ENCODE results near the gene ARHGAP29. TPM values are rescaled to one million over a fixed set of nuclear protein-coding genes. Genes with fewer than 3 reads are reported as not detected.
A peak's percentile ranks its signal among the peaks of the same experiment; 100 is the strongest.

ARHGAP29 gene, protein sequence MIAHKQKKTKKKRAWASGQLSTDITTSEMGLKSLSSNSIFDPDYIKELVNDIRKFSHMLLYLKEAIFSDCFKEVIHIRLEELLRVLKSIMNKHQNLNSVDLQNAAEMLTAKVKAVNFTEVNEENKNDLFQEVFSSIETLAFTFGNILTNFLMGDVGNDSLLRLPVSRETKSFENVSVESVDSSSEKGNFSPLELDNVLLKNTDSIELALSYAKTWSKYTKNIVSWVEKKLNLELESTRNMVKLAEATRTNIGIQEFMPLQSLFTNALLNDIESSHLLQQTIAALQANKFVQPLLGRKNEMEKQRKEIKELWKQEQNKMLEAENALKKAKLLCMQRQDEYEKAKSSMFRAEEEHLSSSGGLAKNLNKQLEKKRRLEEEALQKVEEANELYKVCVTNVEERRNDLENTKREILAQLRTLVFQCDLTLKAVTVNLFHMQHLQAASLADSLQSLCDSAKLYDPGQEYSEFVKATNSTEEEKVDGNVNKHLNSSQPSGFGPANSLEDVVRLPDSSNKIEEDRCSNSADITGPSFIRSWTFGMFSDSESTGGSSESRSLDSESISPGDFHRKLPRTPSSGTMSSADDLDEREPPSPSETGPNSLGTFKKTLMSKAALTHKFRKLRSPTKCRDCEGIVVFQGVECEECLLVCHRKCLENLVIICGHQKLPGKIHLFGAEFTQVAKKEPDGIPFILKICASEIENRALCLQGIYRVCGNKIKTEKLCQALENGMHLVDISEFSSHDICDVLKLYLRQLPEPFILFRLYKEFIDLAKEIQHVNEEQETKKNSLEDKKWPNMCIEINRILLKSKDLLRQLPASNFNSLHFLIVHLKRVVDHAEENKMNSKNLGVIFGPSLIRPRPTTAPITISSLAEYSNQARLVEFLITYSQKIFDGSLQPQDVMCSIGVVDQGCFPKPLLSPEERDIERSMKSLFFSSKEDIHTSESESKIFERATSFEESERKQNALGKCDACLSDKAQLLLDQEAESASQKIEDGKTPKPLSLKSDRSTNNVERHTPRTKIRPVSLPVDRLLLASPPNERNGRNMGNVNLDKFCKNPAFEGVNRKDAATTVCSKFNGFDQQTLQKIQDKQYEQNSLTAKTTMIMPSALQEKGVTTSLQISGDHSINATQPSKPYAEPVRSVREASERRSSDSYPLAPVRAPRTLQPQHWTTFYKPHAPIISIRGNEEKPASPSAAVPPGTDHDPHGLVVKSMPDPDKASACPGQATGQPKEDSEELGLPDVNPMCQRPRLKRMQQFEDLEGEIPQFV
- polyA plus RNA-seq (2013, experiment 1 of 2; ENCODE audit: insufficient read length): 18.5 TPM
- 14.0 TPM for polyA plus RNA-seq (2013, experiment 2 of 2; ENCODE audit: insufficient read length)

- peak; percentile 78 for DNase-seq
Measured at GRCh38 chr1:94237291-94238226, at the start of gene ARHGAP29. TSS of gene ARHGAP29 (minus strand) at chr1:94237584. CDS start at chr1:94231611, 5,973 bp downstream.

DNA sequence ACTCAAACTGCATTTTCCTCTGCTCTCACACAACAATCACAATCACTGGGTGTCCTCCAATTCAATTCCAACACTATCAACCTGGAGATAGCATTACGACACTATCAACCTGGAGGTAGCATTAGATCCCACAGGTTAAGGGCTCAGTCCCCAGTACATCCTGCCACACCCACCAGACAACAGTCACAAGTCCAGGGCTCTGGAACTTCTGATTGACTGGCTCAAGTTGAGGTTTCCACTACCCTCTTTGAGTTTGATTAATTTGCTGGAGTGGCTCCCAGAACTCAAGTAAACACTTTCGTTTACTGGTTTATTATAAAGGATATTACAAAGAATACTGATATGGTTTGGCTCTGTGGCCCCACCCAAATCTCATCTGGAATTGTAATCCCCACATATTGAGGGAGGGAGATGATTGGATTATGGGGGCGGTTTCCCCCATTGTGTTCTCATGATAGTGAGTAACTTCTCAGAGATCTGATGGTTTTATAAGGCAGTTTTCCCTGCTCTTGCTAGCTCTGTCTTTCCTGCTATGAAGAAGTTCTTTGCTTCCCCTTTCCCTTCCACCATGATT is 49.6 kb upstream of the ARHGAP29 start:
- DNase-seq: no peak

DNA sequence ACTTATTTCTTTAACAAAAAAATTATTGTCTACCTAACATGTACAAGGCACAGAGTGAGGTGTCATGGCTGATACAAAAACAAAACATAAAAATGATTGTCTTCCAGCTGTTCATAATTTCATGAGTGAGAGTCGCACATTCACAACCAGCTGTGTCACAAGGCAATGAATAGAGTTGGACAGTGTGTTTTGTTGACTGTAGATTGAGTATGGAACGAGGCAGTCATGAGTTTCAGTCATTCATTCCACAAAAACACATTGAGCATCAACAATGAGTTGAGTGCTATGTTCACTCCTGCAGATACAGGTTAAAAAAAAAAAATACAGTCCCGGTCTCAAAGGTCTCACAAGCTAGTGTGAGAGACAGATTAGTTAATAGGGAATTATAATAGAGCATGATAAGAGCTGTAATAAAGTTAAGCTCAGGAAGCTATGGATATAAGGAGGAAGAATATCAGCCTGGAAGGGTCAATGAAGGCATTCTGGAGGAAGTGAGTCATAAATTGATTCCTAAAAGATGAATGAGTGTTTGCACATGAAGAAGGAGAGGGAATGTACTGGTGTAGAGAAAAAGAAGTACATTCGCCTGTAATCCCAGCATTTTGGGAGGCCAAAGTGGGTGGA is 47.8 kb upstream of the ARHGAP29 start:
- DNase-seq: peak; percentile 55

- DNase-seq: no peak
Measured at GRCh38 chr1:94284476-94284875, 47.1 kb upstream of the ARHGAP29 start.

- no peak for DNase-seq
Measured at GRCh38 chr1:94283462-94283861, 46.1 kb upstream of the ARHGAP29 start.

GRCh38 chr1:94282143-94282711 is 44.8 kb upstream of the ARHGAP29 start:
- no peak for DNase-seq

DNA sequence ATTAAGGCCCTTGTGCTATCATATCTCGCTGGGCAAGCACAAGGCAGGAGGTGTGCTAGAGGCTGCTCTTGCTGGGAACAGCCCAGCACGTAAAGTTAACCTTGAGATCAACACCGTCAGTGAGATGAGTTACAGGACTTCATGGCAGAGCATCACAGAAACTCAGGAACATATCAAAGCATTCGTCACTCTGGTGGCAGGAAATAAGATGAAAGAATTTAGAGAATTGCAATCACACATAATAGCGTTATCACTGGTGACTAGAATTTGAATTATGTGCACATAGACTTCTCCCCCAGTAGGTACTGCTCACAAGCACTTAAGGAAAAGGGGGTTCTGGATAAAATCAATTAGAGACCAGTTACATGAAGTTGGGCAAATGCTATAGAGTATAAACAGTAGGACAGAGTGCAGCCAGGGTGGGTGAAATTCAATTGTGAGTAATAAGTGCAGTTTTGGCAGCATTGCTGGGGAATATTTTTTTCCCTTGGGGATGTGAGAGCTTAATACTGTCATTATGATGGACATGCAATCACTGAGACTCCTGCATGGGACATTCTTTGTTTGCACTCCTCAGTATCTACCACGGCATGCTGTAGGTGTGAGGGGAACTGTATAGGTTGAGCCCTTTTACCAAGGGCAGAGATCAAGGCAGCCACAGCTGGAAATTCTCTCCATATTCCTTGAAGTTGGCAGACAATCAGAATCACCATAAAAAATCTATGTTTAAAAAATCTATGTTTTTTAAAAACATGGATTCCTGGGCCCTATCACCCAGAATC is 44.2 kb upstream of the ARHGAP29 start:
- DNase-seq: no peak

DNA sequence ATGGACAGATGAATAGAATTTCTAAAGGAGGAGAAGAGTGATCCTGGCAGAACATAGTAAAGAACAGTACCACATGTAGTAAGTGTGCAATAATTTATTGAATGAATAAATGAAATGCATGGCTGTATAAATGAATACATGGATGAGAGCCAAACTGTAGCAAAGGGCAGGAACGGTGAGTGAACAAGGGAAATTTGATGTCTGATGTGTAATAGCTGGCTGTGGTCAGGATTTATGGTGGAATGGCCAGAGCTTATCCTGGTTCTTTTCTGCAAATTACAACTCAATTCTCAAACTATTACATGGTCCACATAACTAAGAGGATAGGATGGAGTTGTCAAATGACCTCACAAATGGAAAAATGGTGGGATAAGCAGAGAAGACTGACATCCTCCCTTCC is 43.2 kb upstream of the ARHGAP29 start:
- DNase-seq: no peak

DNA sequence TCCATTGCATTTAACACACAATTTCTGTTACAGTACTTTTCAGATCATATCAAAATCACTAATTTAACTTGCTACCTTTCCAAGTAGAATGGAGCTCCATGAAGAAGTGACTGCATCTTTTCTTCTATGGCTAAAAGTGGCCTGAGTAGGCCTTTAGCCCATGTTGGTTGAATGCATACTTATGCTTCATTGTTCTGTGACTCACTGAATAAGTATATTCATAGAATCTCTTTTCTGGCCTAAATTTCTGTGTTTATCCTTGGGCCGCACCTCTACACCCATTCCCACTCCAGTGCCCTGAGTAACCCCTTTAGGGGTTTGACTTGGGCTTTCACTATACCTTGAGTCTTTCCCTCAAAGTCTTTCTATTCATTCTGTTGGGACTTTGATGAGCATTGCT is 42.1 kb upstream of the ARHGAP29 start:
- DNase-seq: no peak

GRCh38 chr1:94279038-94279437 is 41.7 kb upstream of the ARHGAP29 start:
- DNase-seq: no peak

DNA sequence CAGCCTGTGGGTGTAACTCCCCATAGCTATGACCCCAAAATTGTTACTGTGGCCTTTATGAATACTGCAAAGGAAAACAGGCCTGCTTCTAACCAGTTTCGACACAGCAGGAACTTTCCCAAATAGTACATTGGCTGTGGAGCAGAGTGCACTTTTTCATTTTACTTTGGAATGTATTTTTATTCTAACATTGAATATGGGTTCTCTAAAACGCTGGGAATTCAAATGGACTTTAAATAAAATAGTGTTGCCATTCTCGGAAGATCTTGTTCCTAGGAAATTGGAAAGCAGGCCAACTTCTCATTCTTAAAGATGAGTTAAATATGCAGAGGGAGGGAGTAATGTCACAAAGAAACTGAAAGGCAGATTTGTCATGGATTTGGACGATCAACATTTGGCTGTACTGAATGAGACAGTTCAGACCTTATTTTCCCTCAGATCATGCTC is 39.6 kb upstream of the ARHGAP29 start:
- no peak for DNase-seq

DNA sequence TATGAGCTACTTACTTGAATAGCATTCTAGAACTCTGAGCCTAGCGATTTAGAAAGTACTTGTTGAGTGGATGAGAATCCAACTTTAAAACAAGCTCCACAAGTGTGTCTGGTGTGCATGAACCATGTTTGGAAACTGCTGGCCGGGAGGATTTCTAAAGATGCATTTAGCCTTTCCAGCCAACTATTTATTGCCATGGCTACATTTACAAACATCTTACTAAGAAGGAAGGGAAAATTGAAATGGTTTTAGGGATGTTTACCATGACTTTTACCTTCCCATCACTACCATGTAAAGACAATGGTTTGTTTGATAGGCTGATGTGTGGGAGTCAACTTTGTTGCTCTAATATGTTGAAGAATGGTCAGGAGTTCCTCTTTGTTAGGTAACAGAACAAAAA is 37.7 kb upstream of the ARHGAP29 start:
- no peak for DNase-seq

- DNase-seq: no peak
Measured at GRCh38 chr1:94274561-94274960, 37.2 kb upstream of the ARHGAP29 start.

DNA sequence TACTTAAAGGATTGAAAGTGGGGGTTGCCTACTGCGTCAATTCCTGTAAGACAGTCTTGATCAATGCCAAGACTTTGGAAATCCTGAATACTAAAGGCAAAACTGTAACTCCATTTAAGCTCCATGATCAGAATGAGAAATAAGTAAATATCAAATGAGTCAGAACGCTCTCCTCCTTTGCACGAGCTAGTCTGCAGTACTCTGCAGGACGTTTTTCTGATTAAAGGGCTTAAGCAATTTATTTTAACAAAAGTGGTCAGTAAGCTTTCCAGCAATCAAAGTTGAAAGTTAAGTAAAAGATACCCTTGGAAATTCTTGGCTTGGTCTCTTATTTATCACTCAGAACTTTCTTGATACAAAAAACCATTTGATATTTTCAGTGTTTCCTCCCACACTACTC is 35.7 kb upstream of the ARHGAP29 start:
- no peak for DNase-seq

DNA sequence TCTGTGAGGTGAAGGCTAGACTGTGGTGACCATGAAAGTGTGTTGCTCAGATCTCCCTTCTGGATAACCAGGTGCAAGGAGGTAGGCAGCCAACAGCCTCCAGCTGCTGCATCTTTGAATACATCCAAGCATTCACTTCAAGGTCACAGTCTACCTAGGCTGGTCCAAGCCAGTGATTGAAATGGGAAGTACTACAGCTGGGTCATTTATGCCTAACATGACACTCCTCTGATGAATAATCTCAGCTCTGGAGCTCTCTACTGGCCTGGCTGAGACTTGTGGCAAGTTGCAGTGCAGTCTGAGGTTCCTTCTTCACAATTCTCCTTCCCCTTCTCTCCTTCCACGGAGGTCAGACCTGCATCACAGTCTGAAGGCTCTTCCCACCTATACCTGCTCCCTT is 35.0 kb upstream of the ARHGAP29 start:
- no peak for DNase-seq

- DNase-seq: no peak
Measured at GRCh38 chr1:94271373-94271772, 34.0 kb upstream of the ARHGAP29 start.

DNA sequence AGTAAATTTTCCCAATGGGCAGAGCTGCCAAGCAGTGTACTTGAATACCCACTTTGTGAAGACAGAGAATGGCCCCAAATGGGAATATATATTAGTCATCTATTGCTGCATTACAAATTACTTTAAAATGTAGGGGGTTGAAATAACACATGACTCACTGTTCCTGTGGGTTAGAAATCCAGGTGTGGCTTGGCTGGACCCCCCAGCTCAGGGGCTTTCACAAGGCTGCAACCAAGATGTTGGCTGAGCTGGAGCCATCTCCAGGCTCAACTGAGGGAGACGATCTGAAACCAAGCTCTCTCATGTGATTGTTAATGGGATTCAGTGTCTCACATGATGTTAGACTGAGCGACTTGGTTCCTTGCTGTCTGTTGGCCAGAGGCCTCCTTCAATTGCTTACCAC is 33.4 kb upstream of the ARHGAP29 start:
- peak; percentile 77 for DNase-seq

DNA sequence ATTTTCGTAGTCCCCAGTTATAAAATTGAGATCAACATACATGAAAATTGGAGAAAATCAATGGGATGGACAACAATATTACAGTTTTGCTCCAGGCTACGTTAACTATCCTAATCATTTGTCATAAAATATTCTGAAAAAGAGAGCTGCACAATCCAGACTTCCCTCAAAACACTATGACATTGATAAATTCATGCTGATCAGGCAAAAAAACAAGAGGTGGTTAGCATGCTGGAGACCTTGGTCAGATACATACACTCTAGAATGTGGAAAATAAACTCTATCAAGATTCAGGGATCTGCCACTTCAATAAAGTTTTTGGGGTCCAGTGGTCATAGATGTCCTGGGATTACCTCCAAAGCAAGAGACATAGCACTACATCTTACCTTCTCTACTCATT is 32.5 kb upstream of the ARHGAP29 start:
- DNase-seq: no peak

DNA sequence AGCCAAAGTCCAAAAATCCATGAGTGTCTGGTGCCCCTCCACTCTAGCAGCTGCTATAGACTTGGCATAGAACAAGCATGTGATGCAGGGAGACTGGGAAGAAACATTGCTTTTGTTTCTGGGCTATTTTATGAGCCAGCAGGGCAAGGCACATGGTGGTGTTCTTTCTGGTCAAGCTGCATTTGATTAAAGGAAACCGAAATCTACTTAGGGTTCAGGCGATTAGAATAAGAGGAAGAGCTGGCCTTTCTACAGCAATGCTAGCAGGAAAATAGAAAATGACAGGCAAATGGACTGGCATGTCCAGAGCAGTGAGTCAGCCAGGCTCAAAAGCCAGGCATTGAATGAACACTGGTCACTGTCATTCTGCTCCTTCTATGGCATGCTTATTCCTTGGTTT is 28.5 kb upstream of the ARHGAP29 start:
- peak; percentile 44 for DNase-seq

All from fibroblast of skin of back (primary cell).